ENCODE data around the gene NAA20.
A peak's percentile ranks its signal among the peaks of the same experiment; 100 is the strongest.
"Not testable (repeated sequence)": the region's sequence is repeated elsewhere in the genome, so short reads cannot be mapped to it uniquely, and the experiment has no call there.

The NAA20 gene

DNA sequence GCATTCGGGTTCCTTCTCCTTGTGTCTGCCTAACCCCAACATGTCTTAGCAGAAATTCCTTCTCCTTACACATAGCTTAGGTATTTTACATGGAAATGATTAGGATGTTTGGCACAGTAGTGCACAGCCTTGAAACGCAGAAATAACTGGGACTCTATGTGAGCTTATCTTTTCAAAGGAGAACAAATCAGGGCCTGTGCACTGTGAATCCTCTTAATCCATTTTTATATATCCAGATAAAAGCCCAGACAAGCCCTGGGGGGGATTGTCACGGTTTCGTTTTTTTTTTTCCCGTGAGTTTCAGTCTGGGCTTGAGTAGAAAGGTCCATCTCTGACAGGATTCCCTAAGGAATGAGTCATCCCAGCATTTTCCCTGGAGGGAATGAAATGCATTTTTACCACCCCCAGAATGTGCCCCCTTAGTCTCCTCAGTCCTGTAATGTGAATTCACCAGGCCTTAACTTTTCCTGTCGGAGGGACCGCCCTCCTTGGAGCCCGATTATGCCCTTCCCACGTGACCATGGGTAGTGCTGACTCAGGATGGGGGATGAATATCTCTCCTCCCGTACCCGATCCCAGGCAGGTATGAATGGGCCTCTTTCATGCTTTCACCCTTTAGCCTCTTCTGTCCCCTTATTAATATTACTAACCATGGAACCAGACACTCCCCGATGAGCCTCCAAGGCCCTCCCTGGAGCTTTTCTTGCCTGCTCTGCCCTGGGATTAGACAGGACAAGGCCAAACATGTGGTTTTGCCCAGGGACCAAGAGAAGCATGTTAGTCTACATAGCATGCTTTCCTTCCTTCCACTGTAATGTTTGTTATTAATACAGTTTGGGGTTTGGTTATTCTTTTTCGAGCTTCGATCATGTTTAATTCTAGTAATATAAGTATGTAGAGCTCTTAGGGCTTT lies 23.9 kb upstream of the NAA20 start:
- DNase-seq: no peak

GRCh38 chr20:19993958-19994669 lies 23.0 kb upstream of the NAA20 start:
- no peak for DNase-seq

GRCh38 chr20:19995220-19995863 lies 21.8 kb upstream of the NAA20 start:
- peak; percentile 11 for DNase-seq

GRCh38 chr20:19996222-19996621 lies 20.9 kb upstream of the NAA20 start:
- DNase-seq: no peak

GRCh38 chr20:19996917-19997316 lies 20.2 kb upstream of the NAA20 start:
- DNase-seq: no peak

DNA sequence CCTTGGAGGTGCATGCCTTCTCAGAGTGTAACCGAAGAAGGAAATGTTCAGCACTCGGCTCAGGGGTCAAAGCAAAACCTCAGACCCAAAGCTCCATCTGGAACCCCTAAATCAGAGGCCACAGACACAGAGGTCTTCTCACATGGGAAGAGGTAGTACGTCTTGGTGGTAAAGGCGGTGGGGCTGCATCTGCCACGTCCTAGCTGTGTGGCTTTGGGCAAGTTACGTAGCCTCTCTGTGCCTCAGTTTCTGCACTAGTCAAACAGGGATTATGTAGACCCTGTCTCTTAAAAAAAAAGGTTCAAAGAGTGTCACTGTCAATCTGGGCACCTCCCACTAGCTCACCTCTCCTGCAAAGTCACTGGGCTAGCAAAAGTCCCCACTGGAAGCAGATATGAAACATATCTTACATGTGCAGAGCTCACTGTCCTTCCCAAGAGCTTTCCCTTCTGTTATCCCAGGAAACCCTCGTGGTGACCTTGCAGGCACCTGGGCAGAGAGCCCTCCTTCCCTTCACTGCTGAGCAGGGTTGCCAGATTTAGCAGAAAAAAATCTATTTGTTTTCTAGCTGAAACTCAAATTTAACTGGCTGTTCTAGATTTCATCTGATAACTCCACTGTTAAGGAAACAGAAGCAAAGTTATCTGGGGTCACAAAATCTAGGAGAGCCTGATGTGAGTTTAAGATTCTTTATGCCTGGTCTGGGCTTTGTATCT lies 18.0 kb upstream of the NAA20 start:
- no peak for DNase-seq

- no peak for DNase-seq
Observed at GRCh38 chr20:20000211-20000968, 16.8 kb upstream of the NAA20 start.

DNA sequence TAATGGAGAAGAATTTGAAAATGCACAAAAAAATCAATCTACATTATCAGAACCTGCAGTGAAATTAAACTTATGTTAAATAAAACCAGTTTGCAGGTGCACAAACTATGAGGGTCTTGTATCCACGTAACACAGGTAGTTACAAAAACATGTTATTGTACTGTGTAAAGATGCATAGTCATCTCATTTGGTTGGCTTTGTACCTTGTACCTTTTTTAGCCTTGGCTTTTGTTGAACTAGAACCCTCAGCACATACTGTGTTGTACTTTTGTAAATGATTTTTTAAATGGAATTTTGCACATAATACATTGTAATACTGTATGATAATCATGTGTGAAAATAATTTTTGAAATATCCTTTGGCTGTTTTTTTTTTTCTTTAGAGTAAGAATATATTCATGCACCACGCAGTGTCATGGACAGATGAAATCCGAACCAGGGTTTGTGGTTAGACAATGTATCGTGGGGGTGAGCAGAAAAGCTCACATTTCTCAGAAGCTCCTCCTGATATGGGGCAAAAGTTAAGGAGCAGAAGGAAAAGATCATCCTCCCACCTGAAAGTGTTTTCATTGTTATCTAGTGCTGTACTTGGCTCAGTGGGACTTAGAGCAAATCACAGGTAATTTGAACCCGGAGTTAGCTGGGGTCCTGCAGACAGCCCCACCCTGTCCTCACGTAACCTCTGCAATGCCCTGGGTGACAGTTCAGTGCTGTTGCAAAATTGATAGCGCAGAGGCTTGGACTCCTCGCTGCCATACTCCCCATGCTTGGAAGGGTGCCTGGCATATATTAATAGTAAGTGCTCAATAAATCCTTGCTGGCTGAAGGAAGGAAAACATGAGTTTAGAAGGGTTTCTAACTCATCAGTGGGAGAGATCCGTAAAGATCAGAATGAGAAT lies 14.8 kb upstream of the NAA20 start:
- no peak for DNase-seq

DNA sequence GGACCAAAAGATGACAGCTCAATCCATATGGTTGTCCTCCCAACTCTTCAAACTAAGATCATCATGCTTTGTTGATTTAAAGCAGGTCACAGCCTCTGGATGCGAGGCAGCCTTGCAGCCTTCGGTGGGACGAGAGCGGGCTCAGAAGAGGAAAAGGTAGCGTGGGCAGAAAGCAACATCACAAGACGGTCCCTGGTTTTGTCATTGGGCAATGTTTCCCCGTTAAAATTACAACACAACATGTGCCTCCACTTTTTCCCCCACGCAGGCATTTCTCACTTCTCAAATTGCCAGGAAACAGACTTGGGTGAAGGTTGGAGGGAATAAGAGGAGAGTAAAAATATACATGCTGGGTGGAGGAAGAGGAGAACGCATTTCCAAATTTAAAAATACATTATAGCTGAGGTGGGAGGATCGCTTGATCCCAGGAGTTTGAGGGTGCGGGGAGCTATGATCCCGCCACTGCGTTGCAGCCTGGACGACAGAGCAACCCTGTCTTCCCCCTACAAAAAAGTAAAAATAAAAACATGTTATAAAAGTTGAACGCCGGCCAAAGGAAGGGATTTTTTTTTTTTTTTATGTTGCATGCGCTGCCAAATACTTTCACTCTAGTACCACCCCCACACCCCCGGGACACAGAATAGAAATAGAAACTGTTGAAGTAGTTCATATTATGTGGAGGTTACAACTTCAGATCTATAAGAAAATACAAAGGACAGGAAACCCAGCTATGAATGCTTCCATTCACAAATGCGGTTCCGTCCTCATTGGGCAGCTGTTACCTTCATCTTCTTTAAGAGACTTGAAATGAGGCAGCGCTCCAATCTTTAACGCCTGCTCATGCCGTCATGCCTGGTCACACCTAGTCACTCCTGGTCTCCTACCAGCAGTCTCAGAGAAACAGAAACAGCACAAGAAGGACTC lies 13.9 kb upstream of the NAA20 start:
- no peak for DNase-seq

DNA sequence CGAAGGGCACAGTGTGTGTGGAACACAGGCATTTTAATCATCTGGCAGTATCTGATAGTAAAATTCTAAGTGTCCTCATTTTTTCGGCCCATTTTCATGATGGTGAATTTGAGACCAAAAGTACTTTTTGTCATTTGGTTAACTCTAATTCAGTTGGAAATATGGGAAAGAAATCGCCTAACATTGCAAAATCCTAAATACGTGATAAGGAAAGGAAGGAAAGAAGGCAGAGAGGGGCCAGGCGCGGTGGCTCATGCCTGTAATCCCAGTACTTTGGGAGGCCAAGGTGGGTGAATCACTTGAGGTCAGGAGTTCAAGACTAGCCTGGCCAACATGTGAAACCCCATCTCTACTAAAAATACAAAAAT lies 13.2 kb upstream of the NAA20 start:
- DNase-seq: not testable (repeated sequence)

GRCh38 chr20:20005342-20005741 lies 11.8 kb upstream of the NAA20 start:
- DNase-seq: no peak

DNA sequence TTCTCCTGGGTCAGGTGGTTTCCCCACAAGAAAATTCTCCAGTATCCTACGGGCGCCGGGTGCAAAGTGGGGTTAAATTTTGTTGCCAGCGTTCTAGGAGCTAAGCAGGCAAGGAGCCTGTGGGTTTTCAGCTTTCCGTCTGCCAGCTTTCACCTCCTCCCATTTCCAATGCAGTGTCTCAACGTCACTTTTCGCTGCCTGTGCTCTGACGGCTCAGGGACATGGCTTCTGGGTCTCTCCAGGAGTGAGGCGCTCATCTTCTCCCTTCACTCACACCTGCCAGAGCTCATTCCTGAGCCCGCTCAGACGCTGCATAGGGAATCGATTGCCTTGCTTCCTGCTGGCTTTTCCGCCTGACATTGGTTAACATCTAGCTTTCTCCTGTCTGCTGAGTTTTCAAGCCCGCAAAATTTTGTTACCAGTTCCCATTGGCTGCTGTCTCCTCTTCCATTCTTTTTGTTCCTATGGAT lies 7.3 kb upstream of the NAA20 start:
- DNase-seq: no peak

GRCh38 chr20:20010639-20011500 lies 6.3 kb upstream of the NAA20 start:
- DNase-seq: no peak

DNA sequence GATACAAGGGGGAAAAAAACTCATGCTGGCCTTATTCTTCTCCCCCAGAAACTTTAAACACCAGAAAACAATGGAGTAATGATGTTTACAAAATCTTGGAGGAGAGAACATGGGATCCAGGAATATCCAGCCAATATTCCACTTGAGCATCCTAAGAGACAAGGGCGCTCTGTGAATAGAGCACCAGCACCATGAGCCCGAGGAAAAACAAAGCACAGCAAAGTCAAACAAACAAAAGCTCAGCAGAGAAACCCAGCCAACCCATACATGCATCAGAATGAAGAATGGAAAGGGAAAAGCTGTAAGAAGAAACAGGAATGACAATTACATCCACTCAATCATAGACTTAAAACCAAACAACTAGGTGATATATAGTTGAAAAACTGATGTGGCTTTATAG lies 4.6 kb upstream of the NAA20 start:
- no peak for DNase-seq

DNA sequence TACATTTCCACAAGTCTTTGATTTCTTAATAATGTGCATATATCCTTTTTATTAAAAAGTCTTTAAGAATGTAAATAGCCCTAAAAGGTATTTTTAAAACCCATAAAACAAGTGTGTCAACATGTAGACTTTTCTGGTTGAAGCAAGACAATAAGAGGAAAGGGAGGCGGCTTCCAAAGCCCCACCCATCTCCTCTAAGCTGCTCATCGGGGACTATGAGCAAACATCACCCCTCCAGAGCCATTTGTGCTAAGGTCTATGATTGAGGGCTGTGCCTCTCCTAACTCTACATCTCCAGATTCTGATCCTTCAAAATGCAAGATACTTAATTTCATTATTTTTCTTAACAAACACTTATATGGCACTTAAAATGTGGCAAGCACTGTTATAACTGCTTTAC lies 2.5 kb upstream of the NAA20 start:
- no peak for DNase-seq

GRCh38 chr20:20017844-20018185 lies 653 bp downstream of the NAA20 start:
- no peak for DNase-seq

DNA sequence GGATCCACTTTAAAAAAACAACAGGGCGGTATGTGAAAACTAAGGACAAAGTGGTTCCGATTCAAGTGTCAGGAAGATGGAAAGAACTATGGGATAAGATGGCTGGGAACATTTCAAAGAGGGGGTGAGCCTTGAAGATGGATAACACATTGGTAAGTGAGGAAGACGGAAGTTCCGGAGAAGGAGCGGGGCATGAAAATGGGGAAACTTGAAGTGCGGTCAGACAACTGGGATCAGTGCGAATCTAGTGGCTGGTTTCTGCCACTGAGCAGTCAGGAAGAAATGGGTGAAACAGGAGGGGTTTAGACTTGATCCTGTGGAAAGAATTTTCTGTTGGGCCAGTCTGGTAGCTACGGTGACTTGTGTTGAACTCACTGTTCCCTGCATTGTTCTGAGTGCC lies 1.2 kb downstream of the NAA20 start:
- DNase-seq: no peak

GRCh38 chr20:20019123-20019522 lies 2.0 kb downstream of the NAA20 start:
- no peak for DNase-seq

- no peak for DNase-seq
Observed at GRCh38 chr20:20020908-20021307, 3.7 kb downstream of the NAA20 start.

Measured in activated gamma-delta T cell treated with Interleukin-2 at 50 U/mL for 16 hours (primary cell).